HG03575 (cell line): ENCODE results near the gene NRF1.
"Not testable (repeated sequence)": the region's sequence is repeated elsewhere in the genome, so short reads cannot be mapped to it uniquely, and the experiment has no call there.

Source experiments
- ATAC-seq: cut with Tn5 transposase; IDR thresholded peaks from one replicate; pipeline ENCODE4 v1.9.1; 2021; ENCODE audit not compliant: unreplicated experiment, insufficient number of reproducible peaks, low FRiP score; ENCODE audit errors: extremely low read depth

Gene NRF1

GRCh38 chr7:129640400-129640799, 28.9 kb downstream of the NRF1 start:
- no peak for ATAC-seq

DNA sequence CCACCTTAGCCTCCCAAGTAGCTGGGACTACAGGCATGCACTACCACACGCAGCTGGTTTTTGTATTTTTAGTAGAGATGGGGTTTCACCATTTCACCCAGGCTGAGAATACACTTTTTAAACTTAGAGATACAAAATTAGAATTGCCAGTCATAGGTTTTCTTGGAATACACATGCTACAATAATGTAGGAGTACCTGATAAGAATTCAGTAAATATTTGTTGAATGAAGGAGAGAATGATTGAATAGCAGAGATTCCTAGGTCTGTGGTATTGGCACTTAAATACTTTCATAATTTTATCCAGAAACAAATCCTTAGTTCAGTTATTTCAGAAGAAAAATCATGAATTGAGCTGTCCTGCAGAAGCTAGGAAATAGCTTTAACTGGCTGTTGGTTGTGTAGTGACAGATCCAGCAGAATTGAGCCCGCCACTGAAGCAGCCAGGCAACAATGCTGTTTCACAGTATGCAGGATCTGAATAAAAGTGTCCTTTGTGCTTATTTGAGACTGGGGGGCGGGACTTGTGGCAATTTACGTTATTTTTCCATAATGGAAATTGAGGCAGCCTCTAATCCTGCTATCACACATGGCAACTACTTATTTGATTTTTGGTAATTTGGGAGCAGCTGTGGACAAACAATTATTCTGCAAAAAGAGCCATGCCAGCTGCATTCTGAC, 31.5 kb downstream of the NRF1 start:
- no peak for ATAC-seq

DNA sequence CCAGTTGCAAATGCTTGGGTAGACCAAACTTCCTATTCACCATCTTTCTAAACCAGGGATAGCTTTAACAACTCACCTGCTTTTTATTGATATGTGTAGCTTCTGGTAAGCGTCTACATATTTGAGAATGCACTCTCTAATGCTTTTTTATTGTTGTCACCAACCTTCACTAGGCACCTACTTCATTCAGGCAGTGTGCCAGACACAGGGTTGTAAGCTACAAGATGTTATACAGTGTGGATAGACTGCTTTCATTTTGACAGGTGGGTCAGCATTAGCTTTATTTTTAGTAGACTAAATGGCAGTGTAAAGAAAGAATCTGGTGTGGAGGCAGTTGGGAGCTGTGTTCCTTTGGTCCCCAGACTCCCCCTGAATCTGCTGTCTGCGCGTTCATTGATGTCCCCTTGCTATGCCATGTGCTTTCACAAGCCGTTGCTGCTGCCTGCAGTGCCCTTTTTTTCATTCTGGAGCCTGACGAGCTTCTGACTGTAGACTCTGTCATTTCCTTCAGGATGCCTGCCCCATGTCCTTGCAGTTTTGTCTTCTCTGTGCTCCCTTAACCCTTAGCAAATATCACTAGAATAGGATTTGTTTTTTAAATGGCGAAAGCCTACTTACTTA, 32.1 kb downstream of the NRF1 start:
- ATAC-seq, result no peak

- no peak for ATAC-seq
Observed at GRCh38 chr7:129644634-129645230, 33.2 kb downstream of the NRF1 start.

DNA sequence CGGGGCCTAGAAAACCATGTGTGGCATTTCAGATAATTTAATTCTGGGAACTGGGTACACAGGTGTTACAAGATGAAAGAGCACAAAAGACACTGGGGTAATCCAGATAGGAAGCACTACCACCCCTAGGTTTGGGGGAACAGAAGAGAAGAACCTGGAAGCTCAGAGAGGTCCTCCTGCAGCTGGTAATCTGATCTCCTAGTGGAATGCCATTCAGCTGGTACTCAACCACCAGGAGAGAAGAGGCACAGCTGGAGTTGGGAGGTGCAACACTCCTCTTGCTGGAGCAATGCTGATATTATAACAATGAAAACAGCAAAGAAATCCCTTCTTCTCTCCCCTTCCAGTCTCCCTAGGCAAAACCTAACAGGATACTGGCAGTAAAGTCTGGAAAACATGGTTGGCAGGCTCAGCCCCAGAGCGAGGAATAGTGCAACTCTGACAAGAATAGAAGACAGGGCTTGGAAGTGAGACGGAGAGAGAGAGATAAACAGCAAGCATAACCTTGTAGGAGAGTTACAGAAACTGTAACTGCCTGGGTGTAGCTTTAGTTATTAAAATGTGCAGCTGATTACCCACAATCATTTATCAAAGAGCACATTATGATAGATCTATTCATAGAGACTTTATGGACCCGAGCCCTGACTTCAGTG, 35.0 kb downstream of the NRF1 start:
- ATAC-seq, result no peak

GRCh38 chr7:129649128-129649690, 37.7 kb downstream of the NRF1 start:
- no peak for ATAC-seq

- no peak for ATAC-seq
Observed at GRCh38 chr7:129650056-129650758, 38.7 kb downstream of the NRF1 start.

DNA sequence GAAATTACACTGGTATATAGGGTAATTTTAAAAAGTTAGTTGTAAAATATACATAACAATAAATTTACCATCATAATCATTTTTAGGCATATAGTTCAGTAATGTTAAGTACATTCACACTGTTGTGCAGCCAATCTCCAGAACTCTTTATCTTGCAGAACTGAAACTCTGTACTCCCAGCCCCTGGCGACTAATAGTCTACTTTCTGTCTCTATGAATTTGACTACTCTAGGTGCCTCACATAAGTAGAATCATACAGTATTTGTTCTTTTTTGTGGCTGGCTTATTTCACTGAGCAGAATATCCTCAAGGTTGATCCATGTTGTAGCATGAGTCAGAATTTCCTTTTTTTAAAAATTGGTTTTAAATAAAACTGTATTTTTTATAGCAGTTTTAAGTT, 41.4 kb downstream of the NRF1 start:
- no peak for ATAC-seq

DNA sequence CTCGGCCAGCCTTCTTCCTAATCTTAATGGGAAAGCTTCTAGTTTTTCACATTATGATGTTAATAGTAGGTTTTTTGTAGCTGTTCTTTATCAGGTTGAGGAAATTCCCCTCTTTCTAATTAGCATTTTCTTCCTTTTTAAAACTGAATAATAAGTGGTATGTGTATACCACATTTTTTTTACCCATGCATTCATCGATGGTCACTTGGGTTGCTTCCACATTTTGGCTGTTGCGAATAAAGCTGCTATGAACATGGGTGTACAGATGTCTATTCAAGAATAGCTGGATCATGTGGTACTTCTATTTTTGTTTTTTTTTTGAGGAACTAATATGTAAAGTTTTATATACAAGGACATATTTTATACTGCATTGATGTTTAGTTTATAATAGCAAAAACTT, 44.3 kb downstream of the NRF1 start:
- no peak for ATAC-seq

GRCh38 chr7:129657363-129657762, 45.8 kb downstream of the NRF1 start:
- no peak for ATAC-seq

- ATAC-seq, result not testable (repeated sequence)
Observed at GRCh38 chr7:129659907-129660306, 48.4 kb downstream of the NRF1 start.

GRCh38 chr7:129661645-129662182, 50.2 kb downstream of the NRF1 start:
- ATAC-seq, result no peak

DNA sequence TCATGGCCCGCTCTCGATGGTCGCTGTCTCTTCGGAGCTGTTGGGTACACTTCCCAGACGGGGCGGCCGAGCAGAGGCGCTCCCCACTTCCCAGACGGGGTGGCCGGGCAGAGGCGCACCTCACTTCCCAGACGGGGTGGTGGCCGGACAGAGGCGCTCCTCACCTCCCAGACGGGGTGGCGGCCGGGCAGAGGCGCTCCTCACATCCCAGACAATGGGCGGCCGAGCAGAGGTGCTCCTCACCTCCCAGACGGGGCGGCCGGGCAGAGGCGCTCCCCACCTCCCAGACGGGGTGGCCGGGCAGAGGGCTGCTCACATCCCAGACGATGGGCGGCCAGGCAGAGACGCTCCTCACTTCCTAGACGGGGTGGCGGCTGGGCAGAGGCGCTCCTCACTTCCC, 51.7 kb downstream of the NRF1 start:
- not testable (repeated sequence) for ATAC-seq

- no peak for ATAC-seq
Observed at GRCh38 chr7:129664029-129665012, 52.8 kb downstream of the NRF1 start.

GRCh38 chr7:129665013-129665401, 53.5 kb downstream of the NRF1 start:
- no peak for ATAC-seq

DNA sequence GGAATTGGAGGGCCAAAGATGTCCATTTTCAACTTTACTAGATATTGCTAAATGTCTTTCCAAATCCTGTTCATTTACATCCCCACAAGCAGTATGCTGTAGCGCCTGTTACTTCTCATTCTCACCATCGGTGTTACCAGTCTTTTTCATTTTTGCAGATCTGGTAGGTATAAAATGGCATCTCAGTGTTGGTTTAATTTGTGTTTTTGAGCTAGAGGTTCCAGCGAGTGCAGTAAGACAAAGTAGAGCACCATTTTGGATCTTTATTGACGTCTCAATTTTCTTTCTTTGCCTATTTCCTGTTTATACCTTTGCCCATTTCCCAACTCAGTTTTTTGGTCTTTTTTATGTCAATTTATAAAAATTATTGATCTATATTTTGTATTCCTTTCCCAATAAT, 55.6 kb downstream of the NRF1 start:
- no peak for ATAC-seq

DNA sequence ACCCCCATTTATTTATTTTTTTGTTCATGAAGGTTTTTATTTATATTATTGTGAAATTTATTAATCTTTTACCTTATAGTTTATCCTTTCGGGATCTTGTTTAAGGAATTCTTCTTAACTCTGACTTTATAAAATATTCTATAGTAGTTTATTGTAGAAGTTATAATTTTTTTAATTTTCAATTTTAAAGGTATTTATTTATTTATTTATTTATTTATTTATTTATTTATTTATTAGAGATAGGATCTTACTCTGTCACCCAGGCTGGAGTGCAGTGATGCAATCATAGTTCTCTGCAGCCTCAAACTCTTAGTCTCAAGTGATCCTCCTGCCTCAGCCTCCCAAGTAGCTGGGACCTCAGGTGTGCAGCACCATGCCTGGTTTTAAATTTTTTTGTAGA, 56.0 kb downstream of the NRF1 start:
- no peak for ATAC-seq

- no peak for ATAC-seq
Observed at GRCh38 chr7:129669901-129670300, 58.4 kb downstream of the NRF1 start.
